HG03457 (cell line): ENCODE results near the gene NRBP1.
"Not testable (repeated sequence)": the region's sequence is repeated elsewhere in the genome, so short reads cannot be mapped to it uniquely, and the experiment has no call there.

Experiments
- ATAC-seq: cut with Tn5 transposase; IDR thresholded peaks from one replicate; pipeline ENCODE4 v1.9.1; 2021; ENCODE audit warnings: moderate number of reproducible peaks; ENCODE audit not compliant: unreplicated experiment

The NRBP1 gene

DNA sequence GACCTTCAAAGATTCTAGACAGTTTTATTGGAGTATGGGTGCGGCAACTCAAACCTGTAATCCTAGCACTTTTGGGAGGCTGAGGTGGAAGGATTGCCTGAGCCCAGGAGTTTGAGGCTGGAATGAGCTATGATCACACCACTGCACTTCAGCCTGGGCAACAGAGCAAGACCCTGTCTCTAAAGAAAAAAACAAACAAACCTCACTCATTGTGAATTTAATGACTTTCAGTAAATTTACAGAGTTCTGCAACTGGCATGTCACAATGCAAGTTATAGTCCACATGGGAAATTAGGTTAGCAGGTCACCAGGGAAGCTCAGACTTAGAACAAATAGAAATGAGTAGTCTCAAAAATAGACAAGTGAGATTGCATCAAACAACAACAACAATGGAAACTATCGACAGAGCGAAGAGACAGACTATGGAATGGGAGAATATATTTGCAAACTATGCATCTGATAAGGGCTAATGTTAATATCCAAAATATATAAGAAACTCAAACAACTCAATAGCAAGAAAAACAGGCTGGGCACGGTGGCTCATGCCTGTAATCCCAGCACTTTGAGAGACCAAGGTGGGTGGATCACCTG, 6.7 kb upstream of the NRBP1 start:
- no peak for ATAC-seq

DNA sequence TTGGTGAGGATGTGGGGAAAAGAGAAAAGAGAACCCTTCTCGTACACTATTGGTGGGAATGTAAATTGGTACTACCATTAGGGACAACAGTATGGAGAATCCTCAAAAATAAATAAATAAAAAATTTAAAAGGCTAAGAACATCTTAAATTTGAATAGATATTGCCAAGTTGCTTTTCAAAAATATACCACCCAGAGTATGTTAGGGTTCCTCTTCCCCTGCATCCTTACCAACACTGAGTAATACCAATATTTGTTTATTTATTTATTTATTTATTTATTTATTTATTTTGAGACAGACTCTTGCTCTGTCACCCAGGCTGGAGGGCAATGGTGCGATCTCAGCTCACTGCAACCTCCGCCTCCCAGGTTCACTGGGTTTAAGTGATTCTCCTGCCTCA, 5.5 kb upstream of the NRBP1 start:
- no peak for ATAC-seq

DNA sequence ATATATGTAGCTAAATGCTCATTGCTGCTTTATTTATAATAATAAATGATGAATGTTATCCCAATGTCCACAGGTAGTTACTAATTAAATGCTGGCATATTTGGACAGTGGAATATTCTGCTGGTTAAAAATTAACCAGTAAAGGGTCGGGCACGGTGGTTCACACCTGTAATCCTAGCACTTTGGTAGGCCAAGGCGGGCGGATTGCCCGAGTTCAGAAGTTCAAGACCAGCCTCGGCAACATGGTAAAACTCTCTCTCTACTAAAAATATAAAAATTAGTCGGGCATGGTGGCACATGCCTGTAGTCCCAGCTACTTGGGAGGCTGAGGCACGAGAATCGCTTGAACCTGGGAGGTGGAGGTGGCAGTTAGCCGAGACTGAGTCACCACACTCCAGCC, 3.4 kb upstream of the NRBP1 start:
- not testable (repeated sequence) for ATAC-seq

DNA sequence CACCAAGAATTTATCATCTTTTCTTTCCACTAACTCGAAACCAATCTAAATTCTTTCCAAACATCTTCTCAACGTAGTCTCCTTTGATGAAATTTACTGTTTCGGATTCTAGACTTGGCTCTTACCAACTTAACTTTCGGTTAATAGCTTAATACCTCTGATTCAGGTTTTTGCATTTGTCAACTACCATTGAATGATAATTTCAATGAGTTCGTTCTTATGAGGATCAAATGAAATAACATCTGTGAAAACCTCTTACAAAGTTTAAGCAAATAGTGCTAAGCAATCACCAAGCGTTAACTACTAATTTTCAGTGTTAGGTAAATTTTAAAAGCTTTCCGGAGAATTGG, 593 bp upstream of the NRBP1 start:
- ATAC-seq: no peak

DNA sequence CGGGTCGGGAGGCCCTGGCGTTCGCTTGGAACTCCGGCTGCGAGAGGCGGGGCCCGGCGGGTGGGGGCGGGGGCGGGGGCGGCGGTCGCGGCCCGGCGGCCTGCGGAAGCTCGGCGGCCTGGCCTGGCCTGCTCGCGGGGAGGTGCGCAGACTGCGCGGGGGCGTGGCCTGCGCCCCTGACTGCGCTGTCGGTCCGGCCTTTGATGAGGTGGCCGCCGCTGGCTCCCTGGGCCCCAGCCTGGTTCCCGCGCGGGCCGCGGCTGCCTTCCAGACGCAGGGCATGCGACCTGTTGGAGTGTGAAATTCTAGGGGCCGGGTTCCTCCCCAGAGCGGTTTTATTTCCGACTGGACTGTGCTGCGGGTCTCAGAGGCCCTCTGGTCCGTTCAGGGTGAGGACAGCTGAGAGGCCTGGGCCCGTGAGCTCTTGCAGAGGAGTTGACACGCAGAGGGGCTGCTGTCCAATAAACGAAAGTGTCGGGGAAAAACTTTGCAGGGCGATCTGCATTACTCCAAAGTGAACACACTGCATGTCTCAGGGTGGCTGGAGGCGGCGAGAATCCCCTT, 629 bp downstream of the NRBP1 start:
- ATAC-seq: peak; percentile 62

DNA sequence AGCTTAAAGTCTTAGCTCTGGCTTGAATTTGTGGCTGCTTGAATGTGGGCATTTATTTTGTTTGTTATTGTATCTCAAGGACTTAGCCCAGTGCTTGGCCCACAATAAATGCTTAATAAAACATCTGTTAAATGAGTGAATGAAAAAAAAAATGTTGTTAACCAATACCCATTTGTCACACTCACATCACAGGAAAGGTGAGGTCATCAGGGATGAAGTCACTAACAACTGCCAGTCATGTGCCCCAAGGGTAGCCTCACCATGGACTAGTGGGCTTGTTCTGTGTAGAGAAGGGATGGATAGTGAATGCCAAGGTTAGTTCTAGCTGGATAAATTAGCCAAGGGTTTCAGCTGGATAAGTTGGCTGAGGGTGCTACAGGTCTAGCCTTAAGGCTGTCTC, 3.0 kb downstream of the NRBP1 start:
- ATAC-seq: no peak

DNA sequence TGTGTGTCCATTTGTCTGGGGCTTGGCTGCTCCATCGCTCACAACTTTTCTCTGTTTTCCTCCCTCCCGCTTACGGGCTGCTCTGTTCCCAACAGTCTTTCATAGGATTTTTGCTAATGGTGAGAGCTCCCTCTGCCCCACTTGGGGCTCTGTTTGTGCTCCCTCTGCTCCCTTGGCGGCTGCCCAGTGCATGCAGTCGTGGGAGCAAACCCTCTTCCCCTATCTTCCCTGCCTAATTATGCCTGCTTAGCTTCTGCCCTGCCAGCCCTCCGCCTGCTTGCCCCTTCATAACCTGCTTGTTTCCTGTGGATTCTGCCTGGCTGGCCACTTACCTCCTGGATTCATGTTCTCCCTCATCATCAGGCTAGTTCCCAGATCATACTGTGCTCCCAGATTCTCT, 7.2 kb downstream of the NRBP1 start:
- no peak for ATAC-seq

DNA sequence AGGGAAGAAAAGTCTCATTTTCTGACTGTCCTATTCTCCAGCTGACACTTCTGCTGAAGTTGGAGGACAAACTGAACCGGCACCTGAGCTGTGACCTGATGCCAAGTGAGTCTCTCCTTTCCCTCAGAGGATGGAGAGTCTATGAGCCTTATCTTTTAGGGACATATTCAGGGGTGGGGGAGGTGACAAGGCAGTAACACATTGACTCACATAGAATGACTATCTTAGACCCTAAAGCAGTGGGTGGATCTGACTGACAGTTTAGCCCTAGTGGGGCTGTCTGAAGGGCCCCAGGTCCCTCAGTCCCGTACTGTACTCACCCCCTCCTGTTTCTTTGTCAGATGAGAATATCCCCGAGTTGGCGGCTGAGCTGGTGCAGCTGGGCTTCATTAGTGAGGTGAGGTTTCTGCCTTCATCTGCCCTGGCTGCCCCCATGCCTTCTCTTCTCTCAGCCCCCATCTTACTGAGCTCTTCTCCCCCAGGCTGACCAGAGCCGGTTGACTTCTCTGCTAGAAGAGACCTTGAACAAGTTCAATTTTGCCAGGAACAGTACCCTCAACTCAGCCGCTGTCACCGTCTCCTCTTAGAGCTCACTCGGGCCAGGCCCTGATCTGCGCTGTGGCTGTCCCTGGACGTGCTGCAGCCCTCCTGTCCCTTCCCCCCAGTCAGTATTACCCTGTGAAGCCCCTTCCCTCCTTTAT, 12.9 kb downstream of the NRBP1 start:
- ATAC-seq: no peak

DNA sequence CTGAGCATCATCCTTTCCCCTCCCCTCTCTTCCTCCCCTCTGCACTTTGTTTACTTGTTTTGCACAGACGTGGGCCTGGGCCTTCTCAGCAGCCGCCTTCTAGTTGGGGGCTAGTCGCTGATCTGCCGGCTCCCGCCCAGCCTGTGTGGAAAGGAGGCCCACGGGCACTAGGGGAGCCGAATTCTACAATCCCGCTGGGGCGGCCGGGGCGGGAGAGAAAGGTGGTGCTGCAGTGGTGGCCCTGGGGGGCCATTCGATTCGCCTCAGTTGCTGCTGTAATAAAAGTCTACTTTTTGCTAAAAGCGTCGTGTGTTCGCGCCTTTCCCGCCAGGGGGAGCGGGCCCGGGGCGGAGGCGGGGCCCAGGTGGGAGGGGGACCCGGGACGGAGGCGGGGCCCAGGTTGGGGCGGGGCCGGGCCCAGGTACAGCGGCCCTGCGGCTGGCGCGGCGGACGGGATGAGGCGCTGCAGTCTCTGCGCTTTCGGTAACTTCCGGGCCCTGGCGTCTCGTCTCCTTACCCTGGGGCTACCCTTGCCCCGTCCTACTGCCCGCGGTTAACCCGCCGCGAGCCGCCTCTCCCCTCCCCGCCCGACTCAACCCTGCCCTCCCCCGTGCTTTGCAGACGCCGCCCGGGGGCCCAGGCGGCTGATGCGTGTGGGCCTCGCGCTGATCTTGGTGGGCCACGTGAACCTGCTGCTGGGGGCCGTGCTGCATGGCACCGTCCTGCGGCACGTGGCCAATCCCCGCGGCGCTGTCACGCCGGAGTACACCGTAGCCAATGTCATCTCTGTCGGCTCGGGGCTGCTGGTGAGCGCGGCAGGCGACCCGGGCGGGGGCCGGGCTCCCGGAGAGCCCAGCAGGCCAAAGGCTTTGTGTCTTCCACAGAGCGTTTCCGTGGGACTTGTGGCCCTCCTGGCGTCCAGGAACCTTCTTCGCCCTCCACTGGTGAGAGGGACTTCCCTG, 13.8 kb downstream of the NRBP1 start, which contains the start of gene KRTCAP3:
Gene KRTCAP3 (plus strand): TSS at position 424 of the 962 bp plus-strand sequence. CDS start 32 bp downstream, at position 456.
- no peak for ATAC-seq

DNA sequence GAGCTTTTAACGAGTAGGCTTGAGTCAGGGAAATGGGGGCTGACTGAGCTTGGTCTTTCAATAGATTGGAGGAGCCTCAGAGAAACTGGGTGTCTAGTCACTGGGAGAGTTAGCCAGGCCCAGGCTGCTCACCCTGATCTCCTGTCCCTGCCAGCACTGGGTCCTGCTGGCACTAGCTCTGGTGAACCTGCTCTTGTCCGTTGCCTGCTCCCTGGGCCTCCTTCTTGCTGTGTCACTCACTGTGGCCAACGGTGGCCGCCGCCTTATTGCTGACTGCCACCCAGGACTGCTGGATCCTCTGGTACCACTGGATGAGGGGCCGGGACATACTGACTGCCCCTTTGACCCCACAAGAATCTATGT, 14.5 kb downstream of the NRBP1 start:
- ATAC-seq: no peak

DNA sequence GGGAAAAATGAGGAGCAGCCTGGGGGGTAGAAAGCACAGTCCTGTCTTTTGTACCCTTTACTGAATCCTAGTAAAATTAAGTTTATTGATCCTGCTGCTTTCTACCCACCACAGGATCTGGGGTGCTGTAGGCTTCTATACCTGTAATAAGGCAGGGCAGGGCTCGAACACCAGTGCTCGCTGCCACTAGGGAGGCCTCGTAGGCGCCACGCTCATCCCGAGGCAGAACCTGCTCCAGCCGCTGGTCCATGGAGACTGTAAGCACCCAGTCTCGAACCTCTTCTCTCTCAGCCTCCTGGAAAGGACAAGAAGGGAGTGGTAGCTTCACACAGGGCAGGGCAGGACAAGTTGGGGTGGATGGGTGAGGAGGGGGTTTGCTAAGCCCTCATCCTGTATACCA, 16.7 kb downstream of the NRBP1 start:
- ATAC-seq: no peak

DNA sequence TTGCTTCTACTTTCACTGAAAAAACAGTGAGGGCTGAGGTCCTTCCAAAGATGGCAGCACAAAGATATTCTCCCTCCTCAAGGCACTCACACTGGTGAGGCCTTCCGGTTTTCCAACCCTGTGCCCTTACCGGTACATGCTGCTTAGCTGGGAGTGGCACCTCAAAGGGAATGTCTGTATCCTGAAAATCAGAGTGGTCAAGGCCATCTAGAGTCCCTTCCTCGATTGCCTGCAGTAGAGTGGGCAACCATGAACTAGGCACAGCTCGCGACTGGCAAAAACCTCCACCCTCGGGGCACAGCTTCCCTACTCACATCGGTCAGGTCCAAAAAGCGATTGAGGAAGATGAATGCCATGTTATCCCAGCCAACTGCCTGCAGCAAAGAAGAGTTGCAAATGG, 17.2 kb downstream of the NRBP1 start:
- no peak for ATAC-seq

DNA sequence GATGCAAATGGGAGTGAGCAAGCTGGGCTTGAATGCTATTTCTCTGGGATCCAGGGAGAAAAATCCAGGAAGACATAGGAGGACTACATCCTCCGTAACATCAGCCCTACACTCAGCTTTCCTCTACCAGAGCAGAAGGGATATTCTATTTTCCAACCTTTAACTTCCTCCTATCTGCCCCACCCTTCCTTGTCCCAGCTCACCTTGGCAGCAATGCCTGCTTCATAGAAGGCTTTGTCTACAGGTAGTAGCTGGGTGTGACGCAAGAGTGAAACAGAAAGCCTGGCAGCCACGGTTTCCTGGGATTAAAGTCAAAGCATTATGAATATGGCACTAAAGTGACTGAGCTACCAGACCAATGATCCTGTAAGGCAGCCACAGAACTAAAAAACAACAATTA, 17.6 kb downstream of the NRBP1 start:
- no peak for ATAC-seq

DNA sequence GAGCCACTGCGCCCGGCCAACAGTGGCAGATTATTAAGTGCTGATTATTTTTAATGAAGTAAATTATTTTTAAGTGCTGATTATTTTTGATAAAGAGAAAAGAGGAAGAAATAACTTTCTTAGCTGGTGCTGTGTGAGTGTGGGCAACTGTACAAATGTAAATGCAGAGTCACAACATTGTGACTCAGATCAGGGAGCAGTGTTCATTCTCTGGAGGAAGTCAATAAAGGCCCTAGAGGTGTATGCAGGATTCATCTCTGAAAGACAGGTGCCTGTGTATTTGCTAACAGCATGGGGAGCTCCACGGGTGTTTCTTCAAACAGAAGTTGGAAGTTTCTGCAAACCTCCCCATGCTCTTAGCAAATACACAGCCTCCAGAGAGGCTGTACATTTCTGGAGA, 19.9 kb downstream of the NRBP1 start:
- ATAC-seq: no peak

DNA sequence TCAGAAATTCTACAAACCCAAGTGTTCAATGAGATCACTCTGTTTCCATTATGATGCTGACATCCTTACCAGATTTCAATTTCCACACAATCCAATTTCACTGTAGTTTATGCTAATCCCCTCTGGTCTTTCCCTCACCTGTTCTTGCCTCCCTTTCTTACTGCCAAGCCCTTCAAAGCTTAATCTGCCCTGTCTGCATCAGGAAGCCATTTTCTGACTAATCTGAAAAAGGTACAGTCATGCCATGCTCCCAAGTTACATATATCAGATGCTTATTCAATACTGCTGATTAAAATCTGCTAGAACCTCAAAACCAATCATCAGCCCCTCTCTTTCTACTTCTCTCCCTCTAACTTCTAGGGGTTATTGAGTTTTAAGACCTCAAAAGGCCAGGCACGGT, 22.7 kb downstream of the NRBP1 start:
- no peak for ATAC-seq

DNA sequence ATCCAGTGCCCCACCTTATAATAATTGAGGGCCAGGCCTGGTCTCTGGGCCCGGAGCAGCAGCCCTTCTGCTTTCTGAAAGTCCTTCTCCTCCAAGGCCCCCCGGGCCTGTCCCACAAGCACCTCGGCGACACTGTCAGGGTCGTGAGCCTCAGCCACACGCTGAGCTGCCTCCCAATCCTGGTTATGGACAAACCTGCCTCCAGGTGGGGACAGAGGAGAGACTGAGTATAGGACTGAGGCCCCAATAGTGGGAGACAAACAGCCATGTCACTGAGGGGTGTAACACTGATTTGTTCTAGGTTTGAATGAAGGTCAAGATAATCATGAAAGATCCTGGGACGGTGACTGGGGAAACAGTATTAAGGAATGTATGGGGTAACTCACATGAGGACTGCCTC, 25.5 kb downstream of the NRBP1 start:
- ATAC-seq: no peak

DNA sequence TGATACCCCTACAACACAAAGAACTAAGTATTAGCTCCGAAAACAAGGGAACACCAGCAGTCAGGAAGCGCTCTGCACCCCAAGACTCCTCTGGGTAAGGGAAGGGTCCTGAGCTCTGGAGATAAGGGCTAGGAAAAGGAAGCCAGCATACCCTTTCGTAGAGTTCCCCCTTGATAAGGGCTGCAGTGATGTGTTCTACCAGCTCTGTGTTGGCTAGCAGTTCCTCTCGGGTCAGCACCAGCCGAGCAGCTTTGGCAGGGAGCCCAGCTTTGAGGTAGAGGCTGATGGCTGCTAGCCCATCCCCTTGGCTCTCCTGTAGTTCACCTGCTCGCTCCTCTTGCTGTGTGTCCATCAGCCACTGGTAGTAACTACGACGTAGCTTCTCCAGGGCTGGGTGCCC, 32.7 kb downstream of the NRBP1 start:
- ATAC-seq: no peak

DNA sequence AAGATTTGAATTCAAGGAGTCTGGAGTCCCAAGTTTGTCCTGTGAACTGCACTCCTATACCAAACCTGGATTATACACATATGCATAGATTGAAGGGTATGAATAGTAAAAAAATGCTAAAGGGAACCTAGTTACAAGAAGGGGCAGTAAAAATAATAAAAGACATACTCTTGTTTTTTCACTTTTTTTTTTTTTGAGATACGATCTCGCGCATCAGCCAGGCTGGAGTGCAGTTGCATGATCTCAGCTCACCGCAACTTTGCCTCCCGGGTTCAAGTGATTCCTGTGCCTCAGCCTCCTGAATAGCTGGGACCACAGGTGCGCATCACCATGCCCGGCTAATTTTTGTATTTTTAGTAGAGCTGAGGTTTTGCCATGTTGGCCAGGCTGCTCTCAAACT, 36.0 kb downstream of the NRBP1 start:
- no peak for ATAC-seq

DNA sequence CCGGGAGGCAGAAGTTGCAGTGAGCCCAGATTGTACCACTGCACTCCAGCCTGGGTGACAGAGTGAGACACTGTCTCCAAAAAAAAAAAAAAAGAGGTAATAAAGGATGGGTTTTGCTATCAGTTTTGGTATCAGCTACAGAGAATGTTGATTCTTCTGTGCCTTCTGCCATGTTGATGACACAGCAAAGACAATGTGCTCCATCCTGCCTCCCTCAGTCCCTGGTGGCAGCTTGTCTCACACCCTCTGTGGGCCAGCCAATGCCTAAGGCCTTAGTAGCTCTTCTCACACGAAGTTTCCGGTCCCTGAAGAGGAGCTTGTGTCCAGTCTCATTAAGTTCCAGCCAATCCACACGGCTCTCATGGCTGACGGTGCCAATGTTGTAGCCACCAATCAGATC, 43.5 kb downstream of the NRBP1 start:
- ATAC-seq: no peak

DNA sequence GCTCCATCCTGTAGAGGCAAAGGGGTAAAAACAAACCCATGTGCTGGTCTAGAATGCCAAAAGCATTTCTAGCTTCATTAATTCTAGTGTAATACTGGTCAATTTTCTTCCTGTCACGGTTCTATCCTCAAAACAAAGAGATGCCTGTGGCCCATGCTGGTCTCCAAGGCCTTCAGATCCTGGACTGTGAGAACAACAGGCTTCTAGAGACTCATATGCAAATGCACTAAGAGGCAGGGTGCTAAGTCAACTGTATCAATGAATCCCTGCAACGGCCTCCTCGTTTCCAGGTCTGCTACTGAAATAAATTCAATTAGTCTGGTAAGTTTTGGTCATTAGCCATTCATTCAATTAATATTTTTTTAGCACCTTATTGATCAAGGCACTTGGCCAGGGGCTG, 57.1 kb downstream of the NRBP1 start:
- ATAC-seq: no peak

DNA sequence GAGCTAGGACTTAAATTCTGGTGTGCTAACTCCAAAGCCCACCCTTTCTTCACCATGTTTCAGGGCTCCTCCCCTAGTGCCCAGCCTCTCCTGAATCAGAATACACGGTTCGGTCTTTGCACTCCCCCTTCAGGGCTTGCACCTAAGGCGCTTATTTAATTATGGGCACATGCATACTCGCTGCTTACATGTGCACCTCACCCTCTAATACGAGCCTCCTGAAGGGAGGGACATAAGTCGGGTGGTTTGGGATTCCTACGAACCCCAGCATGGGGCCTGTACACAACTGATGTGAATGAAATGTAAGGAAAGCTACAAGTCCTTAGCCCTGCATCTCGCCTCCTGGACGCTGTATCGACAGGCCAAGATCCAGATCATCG, 60.7 kb downstream of the NRBP1 start:
- ATAC-seq: peak; percentile 7
